GM04504 (cell line): ENCODE measurements around the gene TMEM59L.
"Not testable (repeated sequence)": the region's sequence is repeated elsewhere in the genome, so short reads cannot be mapped to it uniquely, and the experiment has no call there.

Source experiments
- DNase-seq: peaks from one replicate; pipeline ENCODE4 v3.0.0-alpha.2; 2012; ENCODE audit warnings: low read depth

Gene TMEM59L

DNA sequence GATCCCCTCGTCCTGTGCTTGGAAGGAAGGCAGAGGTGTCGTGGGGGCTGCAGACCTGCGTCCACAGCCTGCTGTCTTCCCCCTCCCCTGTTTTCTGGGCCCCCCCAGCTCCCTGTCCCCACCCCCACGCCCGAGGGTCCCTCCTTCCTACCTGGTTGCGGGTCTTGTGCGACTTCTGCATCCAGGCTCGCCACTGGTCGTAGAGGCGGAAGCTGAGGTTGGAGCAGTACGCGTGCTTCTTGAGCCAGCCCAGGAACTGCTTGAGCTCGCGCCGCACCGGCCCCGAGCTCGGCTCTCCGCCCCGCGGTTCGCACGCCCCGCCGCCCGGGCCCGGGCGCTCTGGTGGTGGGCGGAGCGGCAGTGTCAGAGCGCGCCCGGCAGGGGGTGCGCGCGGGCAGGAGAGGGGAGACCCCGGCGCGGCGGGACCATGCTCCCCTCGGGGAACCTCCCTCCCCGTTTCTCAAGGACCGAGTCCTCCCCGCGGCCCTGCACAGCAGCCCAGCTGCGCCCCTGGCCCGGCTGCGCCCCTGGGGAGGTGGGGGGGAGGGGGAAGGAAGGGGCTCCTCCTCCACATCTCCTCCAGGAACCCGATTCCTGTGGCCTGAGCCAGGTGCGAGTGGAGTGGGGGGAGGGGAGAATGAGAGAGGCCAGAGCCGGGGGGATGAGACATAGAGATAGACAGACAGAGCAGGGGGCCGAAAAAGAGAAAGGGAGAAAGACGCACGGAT, 18.4 kb upstream of the TMEM59L start:
- peak; percentile 55 for DNase-seq

GRCh38 chr19:18594824-18595373, 17.8 kb upstream of the TMEM59L start:
- no peak for DNase-seq

DNA sequence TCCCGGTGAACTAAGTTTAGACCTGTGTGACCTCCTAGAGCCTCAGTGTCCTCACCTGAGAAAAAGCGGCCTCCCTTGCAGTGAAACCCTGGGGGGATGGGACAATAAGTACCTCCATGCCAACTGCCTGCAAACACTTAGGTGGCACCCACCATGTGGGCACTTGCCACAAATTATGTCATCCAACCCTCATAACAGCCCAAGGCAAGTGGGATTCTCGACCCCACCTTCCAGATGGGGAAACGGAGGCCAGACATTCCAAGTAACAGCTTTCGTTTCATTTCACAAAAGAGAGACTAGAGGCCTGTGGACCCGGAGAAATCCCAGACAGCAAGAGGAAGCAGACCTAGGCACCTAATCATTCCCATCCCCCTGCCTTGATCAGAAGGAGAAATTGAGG, 17.2 kb upstream of the TMEM59L start:
- DNase-seq, result no peak

DNA sequence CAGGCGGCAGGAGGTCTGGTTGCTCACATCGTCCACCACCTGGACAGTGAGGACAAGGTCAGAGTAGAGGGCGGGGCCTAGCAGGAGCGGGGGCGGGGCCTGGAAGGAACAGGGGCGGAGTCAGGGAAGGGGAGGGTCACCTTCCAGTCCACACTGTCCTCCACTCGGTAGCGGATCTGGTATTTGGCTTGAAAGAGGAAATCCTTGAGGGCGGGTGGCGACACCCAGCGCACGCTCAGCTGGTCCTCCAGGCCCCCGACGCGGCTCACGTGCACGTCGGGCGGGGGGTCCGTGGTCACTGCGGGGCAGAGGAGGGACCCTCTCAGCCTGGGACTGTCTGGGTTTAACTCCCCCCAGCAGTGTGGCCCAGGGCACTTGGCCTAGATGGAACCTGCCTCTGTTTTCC, 15.9 kb upstream of the TMEM59L start:
- no peak for DNase-seq

DNA sequence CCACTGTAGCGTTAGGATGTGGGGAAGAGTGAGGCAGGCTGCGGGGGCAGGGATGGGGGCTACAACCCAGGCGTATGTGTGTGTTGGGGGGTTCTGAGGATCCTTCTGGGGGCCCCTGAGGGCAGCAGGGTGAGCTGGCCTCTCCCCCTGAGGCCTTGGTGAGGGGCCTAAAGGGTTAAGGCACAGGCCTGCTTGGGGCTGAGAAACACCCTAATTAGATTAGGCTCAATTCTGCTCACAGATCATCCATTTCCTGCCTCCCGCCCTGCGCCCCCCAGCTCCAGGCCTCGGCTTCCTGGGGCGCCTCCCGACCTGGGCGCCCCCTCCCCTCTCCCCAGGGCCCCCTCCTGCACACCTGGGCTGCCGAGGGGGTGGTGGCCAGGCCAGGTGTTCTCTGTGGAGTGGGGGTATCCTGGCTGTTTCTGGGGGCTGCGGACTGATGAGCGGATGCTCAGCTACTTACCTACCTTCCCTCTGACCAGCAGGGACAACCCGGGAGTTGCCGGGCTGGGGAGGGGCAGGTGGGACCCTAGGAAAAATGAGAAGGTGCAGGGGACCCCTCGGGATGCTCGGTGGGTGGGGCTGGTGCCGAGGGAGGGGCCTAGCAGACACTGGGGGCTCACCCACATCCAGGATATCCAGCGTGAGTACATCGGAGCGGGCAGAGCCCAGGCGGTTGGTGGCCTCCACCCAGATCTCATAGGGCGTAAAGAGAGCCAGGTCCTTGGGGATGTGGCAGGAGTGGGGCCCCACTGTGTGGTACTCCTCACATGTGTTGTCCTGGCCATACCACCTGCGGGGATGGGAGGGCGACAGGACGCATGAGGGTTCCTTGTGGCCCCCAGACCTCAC, 14.6 kb upstream of the TMEM59L start:
- no peak for DNase-seq

GRCh38 chr19:18599485-18599884, 13.2 kb upstream of the TMEM59L start:
- DNase-seq, result no peak

DNA sequence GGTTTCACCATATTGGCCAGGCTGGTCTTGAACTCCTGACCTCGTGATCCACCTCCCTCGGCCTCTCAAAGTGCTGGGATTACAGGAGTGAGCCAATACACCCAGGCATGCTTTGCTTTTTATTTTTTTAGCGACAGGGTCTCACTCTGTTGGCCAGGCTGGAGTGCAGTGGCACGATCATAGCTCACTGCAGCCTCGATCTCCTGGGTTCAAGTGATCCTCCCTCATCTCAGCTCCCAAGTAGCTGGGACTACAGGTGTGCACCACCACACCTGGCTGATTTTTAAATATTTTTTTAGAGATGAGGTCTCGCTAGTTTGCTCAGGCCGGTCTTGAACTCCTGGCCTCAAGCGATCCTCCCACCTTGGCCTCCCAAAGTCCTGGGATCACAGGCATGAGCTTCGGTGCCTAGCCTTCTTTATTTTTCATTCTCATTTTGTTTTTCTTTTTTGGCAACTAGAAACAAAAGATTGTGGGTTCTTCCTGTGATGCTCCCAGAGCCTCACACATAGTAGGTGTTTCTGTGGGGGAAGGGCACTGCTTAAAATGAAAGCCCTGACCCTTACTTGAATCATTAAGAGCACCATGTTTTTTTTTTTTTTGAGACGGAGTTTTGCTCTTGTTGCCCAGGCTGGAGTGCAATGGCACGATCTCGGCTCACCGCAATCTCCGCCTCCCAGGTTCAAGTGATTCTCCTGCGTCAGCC, 11.8 kb upstream of the TMEM59L start:
- DNase-seq, result not testable (repeated sequence)

DNA sequence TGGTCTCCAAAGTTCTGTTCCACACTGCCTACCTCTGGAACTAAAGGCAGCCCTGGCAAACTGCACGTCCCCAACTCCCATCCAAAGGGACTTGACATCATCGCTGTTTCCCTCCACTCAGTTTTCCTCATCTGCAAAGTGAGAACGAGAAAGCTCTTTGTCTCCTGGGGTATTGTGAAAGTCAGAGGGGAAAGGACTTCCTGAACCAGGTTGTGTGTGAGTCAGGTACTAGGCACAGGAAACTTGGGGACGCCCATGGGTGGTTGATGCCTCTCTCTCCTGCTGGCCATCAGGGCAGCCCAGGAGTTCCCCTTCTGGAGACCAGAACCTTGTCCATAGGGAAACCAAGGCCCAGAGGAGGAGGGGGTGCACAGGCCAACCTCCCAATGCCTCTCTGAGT, 10.8 kb upstream of the TMEM59L start:
- no peak for DNase-seq

DNA sequence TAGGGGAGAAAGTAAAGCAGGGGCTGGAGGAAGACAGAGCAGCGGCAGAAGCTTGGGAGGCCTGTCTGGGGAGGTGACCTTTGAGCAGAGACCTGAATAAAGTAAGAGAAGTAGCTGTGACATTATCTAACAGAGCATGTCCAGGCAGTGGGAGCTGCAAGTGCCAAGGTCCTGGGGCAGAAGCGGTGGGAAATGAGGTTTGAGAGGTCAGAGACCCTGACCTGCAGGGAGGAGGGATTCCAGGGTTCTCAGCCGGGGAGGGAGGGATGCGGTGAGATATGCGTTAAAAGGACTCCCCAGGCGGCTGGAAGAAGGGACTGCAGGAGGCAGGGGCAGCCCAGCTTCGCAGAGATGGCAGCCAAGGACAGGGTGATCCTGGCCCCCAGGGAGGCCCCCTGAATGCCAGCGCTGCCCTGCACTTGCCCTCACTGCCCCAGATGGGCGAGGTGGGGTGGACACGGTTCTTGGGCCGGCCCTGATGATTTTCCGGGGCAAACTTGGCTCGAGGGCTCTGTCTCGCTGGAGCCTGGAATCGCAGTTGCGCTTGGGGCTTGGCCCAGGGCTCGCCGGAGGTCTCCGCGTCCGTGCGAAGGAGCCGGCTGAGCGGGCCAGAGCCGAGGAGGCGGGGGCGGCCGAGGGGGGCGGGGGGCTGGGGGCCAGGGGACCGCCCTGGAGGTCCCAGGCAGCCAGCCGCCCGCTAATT, 9.3 kb upstream of the TMEM59L start:
- DNase-seq, result no peak

DNA sequence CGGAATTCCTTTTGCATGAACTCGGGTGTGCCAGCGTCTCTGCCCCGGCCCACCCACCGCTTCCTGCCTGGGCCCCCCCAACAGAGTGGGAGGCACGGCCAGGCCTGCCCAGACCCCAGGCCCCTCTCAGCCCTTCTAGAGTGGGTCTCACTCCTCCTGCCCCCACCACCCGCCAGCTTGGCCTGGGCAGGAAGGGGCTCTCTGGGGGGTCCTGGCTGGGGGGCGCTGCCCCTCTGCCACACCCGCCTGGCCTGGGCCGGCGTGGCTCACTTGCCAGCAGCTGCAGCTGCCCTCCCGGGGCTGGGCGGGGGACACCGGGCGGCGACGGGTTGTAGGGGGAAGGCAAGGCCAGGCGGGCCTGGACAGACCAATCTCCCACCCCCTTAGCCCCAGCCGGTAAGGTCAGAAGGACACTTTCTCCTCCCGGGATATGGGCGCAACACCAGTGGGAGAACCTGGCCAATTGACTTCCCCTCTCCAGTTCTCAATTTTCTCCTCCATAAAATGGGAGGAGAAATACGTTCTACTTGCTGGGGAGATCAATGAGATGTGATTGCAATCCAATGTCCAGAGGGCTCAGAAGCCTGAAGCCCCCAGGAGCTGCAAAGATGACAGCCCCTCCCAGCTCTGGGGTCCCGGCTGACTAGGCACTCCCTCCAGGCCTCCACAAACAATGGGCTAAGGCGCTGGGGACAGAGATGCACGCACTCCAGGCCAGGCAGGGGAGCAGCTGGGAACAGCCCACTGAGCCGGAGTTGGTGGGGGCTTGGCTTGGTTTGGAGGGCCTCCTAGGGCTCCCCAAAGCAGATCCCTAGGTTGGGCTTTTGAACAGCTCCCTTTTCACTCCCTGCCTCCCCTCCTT, 8.5 kb upstream of the TMEM59L start:
- no peak for DNase-seq

DNA sequence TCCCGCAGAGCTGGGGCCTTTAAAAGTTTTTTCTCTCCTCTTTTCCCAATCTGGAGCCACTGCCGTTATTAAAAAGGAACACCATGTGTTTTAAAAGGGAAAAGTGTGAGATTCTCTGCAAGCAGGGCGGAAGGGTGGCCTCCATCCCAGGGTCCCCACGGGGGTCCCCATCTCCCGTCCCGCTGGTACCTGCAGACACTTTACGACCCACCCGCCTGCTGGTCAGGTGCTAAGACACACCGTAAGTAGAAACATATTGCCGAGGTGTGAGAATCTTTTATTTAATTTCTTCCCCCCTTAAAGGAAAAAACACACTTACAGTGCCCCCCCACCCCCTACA, 7.9 kb upstream of the TMEM59L start:
- no peak for DNase-seq

DNA sequence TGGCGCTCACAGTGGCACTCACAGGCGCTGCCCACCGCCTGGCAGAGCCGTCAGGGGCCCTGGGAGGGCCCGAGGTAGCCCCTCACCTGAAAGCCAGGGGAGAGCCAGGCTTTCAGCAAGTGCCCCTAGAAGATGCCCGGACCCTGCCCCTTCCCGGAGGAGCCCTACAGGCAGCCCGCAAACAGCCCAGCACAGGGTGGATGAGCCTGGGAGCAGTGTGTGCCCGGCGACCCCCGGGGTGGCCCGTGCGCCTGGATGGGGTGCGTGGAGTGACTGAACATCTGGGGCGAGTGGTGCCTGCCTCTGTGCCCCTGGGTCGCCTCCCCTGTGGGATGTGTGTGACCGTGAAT, 7.5 kb upstream of the TMEM59L start:
- no peak for DNase-seq

DNA sequence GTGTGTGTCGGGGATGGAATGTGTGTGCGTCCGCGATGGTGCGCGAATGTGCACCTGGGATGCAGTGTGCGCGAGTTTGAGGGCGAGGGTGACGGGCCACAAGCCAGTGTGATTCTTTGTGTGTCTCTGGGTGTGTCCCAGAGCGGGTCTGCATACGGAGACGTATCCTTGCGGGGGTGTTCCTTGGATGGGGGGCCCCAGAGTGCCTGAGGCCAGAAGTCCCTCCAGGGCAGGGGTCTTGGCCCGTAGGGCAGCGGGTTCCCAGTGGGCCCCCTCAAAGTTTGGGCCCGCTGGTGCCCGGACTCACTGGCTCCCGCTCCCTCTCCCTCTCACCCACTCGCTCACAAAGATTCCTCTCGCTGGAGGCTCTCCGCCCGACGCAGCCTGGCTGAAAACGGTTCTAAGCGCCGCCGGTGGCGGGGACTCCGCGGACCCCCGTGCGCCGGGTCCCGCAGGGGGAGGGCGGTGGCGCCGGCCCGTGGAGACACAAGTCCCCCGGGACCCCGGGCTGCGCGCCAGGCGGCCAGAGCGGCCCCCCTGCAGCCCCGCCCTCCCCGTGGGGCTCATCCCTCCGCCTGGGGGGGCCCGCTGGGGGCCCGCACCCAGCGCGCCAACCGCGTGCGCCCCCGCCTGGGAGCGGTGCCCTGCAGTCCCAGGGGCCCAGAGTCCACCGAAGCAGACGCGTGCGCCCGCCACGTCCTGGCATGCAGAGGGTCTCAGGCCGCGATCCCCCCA, 7.0 kb upstream of the TMEM59L start:
- DNase-seq, result no peak

- DNase-seq, result no peak
These were observed 6.1 kb upstream of the TMEM59L start, which contains the start of gene CRLF1 for GRCh38 chr19:18606281-18607225. Gene CRLF1, minus strand, starts transcription at chr19:18606799. Its CDS starts 143 bp downstream, at chr19:18606656.

DNA sequence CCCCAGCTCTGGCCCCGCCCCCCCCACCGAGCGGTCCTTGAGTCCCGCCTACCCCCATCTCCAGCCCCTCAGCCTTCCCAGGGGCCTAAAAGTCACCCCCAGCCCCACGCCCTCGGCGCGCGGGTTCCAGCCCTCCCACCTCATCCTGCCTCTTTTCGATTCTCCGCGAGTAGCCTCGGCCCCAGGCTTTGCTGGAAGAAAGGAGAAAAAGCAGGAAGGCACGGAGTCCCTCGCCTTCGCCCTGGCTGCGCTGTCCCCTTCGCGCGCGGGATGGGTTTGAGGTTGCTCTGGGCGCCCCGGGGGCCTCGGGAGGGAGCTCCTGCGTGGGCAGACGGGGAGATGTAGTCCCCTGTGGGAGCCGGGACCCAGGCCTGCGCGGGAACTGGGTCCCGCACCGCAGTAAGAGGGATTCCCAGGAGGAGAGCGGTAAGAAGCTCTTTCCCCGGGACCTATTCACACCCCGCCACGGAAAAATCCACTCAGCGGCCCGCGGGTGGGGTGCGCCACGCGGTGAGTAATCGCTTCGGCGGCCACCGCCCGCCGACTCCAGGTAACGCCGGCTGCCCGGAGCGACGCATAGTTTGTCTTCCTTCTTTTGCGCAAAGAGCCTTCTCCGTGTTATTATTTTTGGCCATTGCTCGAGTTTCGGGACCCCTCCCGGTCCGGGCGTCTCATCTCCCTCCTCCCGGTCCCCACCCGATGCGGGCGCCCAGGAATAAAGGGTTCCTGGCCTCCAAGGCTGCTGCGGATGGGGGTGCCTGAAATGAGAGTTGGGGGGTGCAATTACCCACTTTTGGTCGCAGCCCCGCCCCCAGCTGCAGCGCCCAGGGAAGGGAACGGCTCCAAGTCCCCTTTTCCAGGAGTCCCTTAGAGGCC, 5.2 kb upstream of the TMEM59L start:
- no peak for DNase-seq

GRCh38 chr19:18608102-18608804, 4.4 kb upstream of the TMEM59L start:
- no peak for DNase-seq
